Erythroblast (primary cell): ENCODE results near the gene CASQ2.

Experiments
- GATA1 ChIP-seq: IDR thresholded peaks from 2 replicates; pipeline ENCODE4 v1.6.1; 2011; ENCODE audit warnings: low read depth, mild to moderate bottlenecking, control low read depth, low read length, moderate library complexity
- POLR2A ChIP-seq: IDR thresholded peaks from 2 replicates; pipeline ENCODE4 v1.6.1; 2011; ENCODE audit warnings: mild to moderate bottlenecking, low read length

GRCh38 chr1:115680730-115681111, 87.8 kb downstream of the CASQ2 start:
- TF ChIP-seq POLR2A (no peak), GATA1 (no peak)
